ENCODE results near the gene JMY. TPM values are rescaled to one million over a fixed set of nuclear protein-coding genes. Genes with fewer than 3 reads are reported as not detected.

JMY gene
- total and polyA plus RNA-seq, 2 of the 8 experiments (the other 6 are each of a cell fraction or from before 2014, with no cell fraction given) = 2.8 to 13.9 TPM

DNA sequence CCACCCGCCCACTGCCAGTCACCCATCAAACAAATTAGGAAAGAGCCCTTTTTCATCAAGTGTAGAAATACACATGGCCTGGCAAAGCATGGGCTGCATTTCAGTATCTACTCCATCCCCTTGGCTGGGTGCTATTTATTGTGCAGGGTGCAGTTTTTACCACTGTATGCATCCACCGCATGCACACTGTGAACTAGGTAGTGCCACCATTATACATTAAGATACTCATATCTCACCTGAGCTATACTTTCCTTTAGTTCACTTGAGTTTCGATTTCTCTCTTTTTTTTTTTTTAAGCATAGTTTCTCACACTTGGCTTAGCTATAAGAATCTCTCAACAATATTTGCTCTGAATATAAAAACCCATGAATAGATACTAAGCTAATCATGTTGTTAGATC is 49.4 kb downstream of the JMY start:
- H2AK5ac ChIP-seq (ENCODE audit: low read depth, low read length) = no peak overlapping the region
- ChIA-PET POLR2A (ENCODE audit: partially characterized antibody) (no interaction called here), CTCF (ENCODE audit: partially characterized antibody) (interaction anchor here (0.5 to 0.8 kb wide), 3 partner anchors 29 to 261 kb away, joined by 3 to 4 read pairs (median 4); no protein-coding TSS in a partner anchor)
- 73% methylated on average over 3 of the region's 3 CpGs; no CpG with 5 or more reads in 1 of the 2 experiments for WGBS, 2 experiments (ENCODE audit: extremely low coverage in 1 of 2, insufficient coverage in 1 of 2, insufficient read length in 1 of 2, insufficient replicate concordance in 2 of 2, low coverage in 1 of 2, low lambda C conversion rate in 2 of 2, missing lambda C conversion rate in 1 of 2)
- H2BK12ac ChIP-seq (ENCODE audit: low read depth, low read length) = no peak overlapping the region
- no peak overlapping the region for H3K4ac ChIP-seq (replicated peaks; ENCODE audit: insufficient read length, low read depth, low read length)
- H2BK5ac ChIP-seq (ENCODE audit: low read depth, low read length) = no peak overlapping the region
- H4K91ac ChIP-seq (replicated peaks; ENCODE audit: insufficient read length, low read length) = no peak overlapping the region
- FAIRE-seq (no peak), DNase-seq (ENCODE audit: low read depth in 1 of 2, low spot score in 2 of 2) (no peak)
- H4K8ac ChIP-seq (ENCODE audit: extremely low read depth, insufficient read depth, low read length) = no peak overlapping the region
- no peaks in the 10 kb centered on the region for H3K4me1 ChIP-seq (replicated peaks in 1 of 4; ENCODE audit: control insufficient read depth in 3 of 4, insufficient read depth in 4 of 4, low read length in 3 of 4)
- no peak overlapping the region for H3K9ac ChIP-seq (replicated peaks in 1 of 4; ENCODE audit: extremely low read depth in 1 of 4, low read depth in 3 of 4, low read length in 3 of 4)
- no peak overlapping the region for H3K4me2 ChIP-seq (ENCODE audit: insufficient read depth in 1 of 2, low read depth in 2 of 2, low read length in 2 of 2)
- no peak overlapping the region for H4K5ac ChIP-seq (ENCODE audit: insufficient read length, low read depth, low read length)
- no peak overlapping the region for H3K56ac ChIP-seq (replicated peaks; ENCODE audit: insufficient read length, low read depth, low read length)
- H3K27me3 ChIP-seq (replicated peaks in 1 of 4; ENCODE audit: control insufficient read depth in 3 of 4, extremely low read depth in 1 of 4, insufficient read depth in 3 of 4, low read length in 3 of 4) = no peaks in the 10 kb centered on the region
- H4K20me1 ChIP-seq (replicated peaks in 1 of 2; ENCODE audit: control insufficient read depth in 1 of 2, insufficient read depth in 2 of 2, low read length in 2 of 2) = no peaks in the 10 kb centered on the region
- H3K14ac ChIP-seq (ENCODE audit: insufficient read length) = no peak overlapping the region
- no peaks in the 10 kb centered on the region for H3K79me2 ChIP-seq (ENCODE audit: control insufficient read depth in 1 of 2, insufficient read depth in 2 of 2, low read length in 2 of 2)
- no peak overlapping the region for H2BK120ac ChIP-seq (replicated peaks; ENCODE audit: low read depth, low read length)
- H3K23me2 ChIP-seq (ENCODE audit: low read depth, low read length) = no peaks in the 10 kb centered on the region
- no peak overlapping the region for H3K18ac ChIP-seq (ENCODE audit: extremely low read depth, low read length)
- no peaks in the 10 kb centered on the region for H3K9me3 ChIP-seq (ENCODE audit: insufficient read depth in 2 of 2, low read depth in 1 of 2, low read length in 1 of 2)
- H3K4me3 ChIP-seq (ENCODE audit: extremely low read depth in 1 of 4, insufficient read depth in 2 of 4, low read depth in 3 of 4, low read length in 4 of 4) = no peak overlapping the region
- no peak overlapping the region for H3K23ac ChIP-seq (ENCODE audit: insufficient read length)
- H3K79me1 ChIP-seq (ENCODE audit: low read depth, low read length) = no peaks in the 10 kb centered on the region
- H2BK15ac ChIP-seq (ENCODE audit: low read length) = no peak overlapping the region
- peaks cover 0 to 9% (median 0%) of the 10 kb centered on the region in 4 experiments; a peak in 1 of 8 replicates for H3K36me3 ChIP-seq (ENCODE audit: control insufficient read depth in 2 of 4, insufficient read depth in 4 of 4, low read length in 3 of 4)
- H2AFZ ChIP-seq (ENCODE audit: low read length) = no peak overlapping the region
- H3K27ac ChIP-seq (ENCODE audit: low read depth, low read length) = no peak overlapping the region
- H2BK20ac ChIP-seq (ENCODE audit: low read length) = no peak overlapping the region
- TF ChIP-seq BRCA1 (IDR thresholded peaks at IDR 0.05; ENCODE audit: low read depth, low read length) (no peak), BCL11A (IDR thresholded peaks at IDR 0.05; ENCODE audit: low read depth in 2 of 2, low read length in 2 of 2) (no peak), EZH2 (IDR thresholded peaks at IDR 0.05; ENCODE audit: low read depth, low read length, severe bottlenecking) (no peak), RNF2 (IDR thresholded peaks at IDR 0.05; ENCODE audit: borderline replicate concordance, low read depth, low read length, missing control alignments, poor library complexity, severe bottlenecking) (no peak), HDAC2 (IDR thresholded peaks at IDR 0.05; ENCODE audit: borderline replicate concordance in 1 of 2, low read depth in 2 of 2, low read length in 2 of 2) (no peak), TEAD4 (IDR thresholded peaks at IDR 0.05; ENCODE audit: low read depth, low read length) (no peak), NRF1 (IDR thresholded peaks at IDR 0.05; ENCODE audit: low read depth, low read length) (no peak), EGR1 (IDR thresholded peaks at IDR 0.05; ENCODE audit: borderline replicate concordance, low read depth, low read length) (no peak), KDM4A (IDR thresholded peaks at IDR 0.05; ENCODE audit: low read depth, low read length, severe bottlenecking) (no peak), TAF1 (IDR thresholded peaks at IDR 0.05; ENCODE audit: low read depth, low read length) (no peak), RFX5 (IDR thresholded peaks at IDR 0.05; ENCODE audit: borderline replicate concordance, low read depth, low read length) (no peak), SP2 (IDR thresholded peaks at IDR 0.05; ENCODE audit: low read length) (no peak), CHD2 (IDR thresholded peaks at IDR 0.05; ENCODE audit: low read length) (no peak), EP300 (IDR thresholded peaks at IDR 0.05; ENCODE audit: borderline replicate concordance in 1 of 2, low read depth in 2 of 2, low read length in 2 of 2) (no peak)
